Esophagus squamous epithelium (tissue), 4 donors: Measurements from ENCODE around the gene SENP6.

Source experiments
- POLR2A ChIP-seq, 4 donors: fragments of 450-650 bp; IDR thresholded peaks; one replicate each; pipeline ENCODE4 v1.6.1; 2017; ENCODE audit warnings: antibody characterized with exemption in 4 of 4, mild to moderate bottlenecking in 4 of 4, moderate library complexity in 3 of 4
- TF ChIP-seq, protein P1 (sequence below), 6 experiments: fragments of 450-650 bp in 4 of 6; fragments of 200-600 bp in 2 of 6; sonication (generic) in 2 of 6; IDR thresholded peaks; one replicate each; pipeline ENCODE4 v1.5.1; 2016 to 2019; ENCODE audit warnings: antibody characterized with exemption in 6 of 6, mild to moderate bottlenecking in 4 of 6, moderate library complexity in 4 of 6

GRCh38 chr6:75631859-75632635 is 30.4 kb downstream of the SENP6 start:
- TF ChIP-seq, protein P1, sequence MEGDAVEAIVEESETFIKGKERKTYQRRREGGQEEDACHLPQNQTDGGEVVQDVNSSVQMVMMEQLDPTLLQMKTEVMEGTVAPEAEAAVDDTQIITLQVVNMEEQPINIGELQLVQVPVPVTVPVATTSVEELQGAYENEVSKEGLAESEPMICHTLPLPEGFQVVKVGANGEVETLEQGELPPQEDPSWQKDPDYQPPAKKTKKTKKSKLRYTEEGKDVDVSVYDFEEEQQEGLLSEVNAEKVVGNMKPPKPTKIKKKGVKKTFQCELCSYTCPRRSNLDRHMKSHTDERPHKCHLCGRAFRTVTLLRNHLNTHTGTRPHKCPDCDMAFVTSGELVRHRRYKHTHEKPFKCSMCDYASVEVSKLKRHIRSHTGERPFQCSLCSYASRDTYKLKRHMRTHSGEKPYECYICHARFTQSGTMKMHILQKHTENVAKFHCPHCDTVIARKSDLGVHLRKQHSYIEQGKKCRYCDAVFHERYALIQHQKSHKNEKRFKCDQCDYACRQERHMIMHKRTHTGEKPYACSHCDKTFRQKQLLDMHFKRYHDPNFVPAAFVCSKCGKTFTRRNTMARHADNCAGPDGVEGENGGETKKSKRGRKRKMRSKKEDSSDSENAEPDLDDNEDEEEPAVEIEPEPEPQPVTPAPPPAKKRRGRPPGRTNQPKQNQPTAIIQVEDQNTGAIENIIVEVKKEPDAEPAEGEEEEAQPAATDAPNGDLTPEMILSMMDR (IDR thresholded peaks at IDR 0.05): no peak
- TF ChIP-seq POLR2A (IDR thresholded peaks at IDR 0.05): no peak
